GM21619 (cell line): ENCODE measurements around the gene LARP6.
"Not testable (repeated sequence)": the region's sequence is repeated elsewhere in the genome, so short reads cannot be mapped to it uniquely, and the experiment has no call there.

Experiments used
- ATAC-seq: cut with Tn5 transposase; IDR thresholded peaks from one replicate; pipeline ENCODE4 v1.9.1; 2021; ENCODE audit not compliant: unreplicated experiment

Gene LARP6

GRCh38 chr15:70859322-70859908 lies 5.5 kb upstream of the LARP6 start:
- ATAC-seq = no peak

- not testable (repeated sequence) for ATAC-seq
Measured at GRCh38 chr15:70858614-70859321, 4.8 kb upstream of the LARP6 start.

GRCh38 chr15:70857562-70858285 lies 3.8 kb upstream of the LARP6 start:
- no peak for ATAC-seq

- no peak for ATAC-seq
Measured at GRCh38 chr15:70856884-70857561, 3.1 kb upstream of the LARP6 start.

GRCh38 chr15:70856177-70856883 lies 2.4 kb upstream of the LARP6 start:
- ATAC-seq = no peak

- no peak for ATAC-seq
Measured at GRCh38 chr15:70855764-70856163, 1.8 kb upstream of the LARP6 start.

GRCh38 chr15:70854666-70854976 lies 664 bp upstream of the LARP6 start:
- no peak for ATAC-seq

- no peak for ATAC-seq
Measured at GRCh38 chr15:70853318-70853972, 512 bp downstream of the LARP6 start.

GRCh38 chr15:70852501-70853317 lies 1.2 kb downstream of the LARP6 start:
- no peak for ATAC-seq

- no peak for ATAC-seq
Measured at GRCh38 chr15:70851889-70852288, 2.1 kb downstream of the LARP6 start.

- no peak for ATAC-seq
Measured at GRCh38 chr15:70845602-70846360, 8.2 kb downstream of the LARP6 start.

GRCh38 chr15:70837476-70837875 lies 16.5 kb downstream of the LARP6 start:
- no peak for ATAC-seq

- ATAC-seq = no peak
Measured at GRCh38 chr15:70835841-70836240, 18.1 kb downstream of the LARP6 start.

GRCh38 chr15:70835415-70835814 lies 18.5 kb downstream of the LARP6 start:
- ATAC-seq = no peak

GRCh38 chr15:70834999-70835398 lies 19.0 kb downstream of the LARP6 start:
- no peak for ATAC-seq

- no peak for ATAC-seq
Measured at GRCh38 chr15:70833861-70834765, 19.8 kb downstream of the LARP6 start.

GRCh38 chr15:70833422-70833821 lies 20.5 kb downstream of the LARP6 start:
- no peak for ATAC-seq

GRCh38 chr15:70832176-70832575 lies 21.8 kb downstream of the LARP6 start:
- ATAC-seq = no peak
